NAMALWA (cell line): ENCODE measurements around the gene COQ6.
"Not testable (repeated sequence)": the region's sequence is repeated elsewhere in the genome, so short reads cannot be mapped to it uniquely, and the experiment has no call there.

Experiments used
- DNase-seq: peaks from one replicate; pipeline ENCODE4 v3.0.0-alpha.2; 2015; ENCODE audit warnings: low spot score

Gene COQ6

GRCh38 chr14:73988065-73988464, 38.0 kb downstream of the COQ6 start:
- no peak for DNase-seq

DNA sequence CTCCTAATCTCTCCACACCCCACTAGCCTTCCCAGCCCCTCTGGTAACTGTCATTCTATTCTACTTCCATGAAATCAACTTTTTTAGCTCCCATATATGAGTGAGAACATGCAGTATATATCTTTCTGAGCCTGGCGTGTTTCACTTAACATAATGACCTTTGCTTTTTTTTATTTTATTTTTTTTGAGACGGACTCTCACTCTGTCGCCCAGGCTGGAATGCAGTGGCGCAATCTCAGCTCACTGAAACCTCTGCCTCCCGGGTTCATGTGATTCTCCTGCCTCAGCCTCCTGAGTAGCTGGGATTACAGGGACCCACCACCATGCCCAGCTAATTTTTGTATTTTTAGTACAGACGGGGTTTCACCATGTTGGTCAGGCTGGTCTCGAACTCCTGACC, 38.6 kb downstream of the COQ6 start:
- not testable (repeated sequence) for DNase-seq

- DNase-seq = no peak
These were observed 41.0 kb downstream of the COQ6 start for GRCh38 chr14:73991092-73991491.

DNA sequence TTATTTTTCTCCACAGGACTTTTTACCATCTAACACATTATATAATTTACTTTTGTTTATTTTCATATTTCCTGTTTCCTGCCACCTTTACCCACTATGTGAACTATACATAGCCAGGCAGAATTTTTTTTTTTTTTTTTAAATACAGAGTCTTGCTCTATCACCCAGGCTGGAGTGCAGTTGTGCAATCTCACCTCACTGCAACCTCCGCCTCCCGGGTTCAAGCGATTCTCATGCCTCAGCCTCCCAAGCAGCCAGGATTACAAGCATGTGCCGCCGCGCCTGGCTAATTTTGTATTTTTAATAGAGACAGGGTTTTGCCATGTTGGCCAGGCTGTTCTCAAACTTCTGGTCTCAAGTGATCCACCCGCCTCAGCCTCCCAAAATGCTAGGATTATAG, 44.8 kb downstream of the COQ6 start:
- not testable (repeated sequence) for DNase-seq

GRCh38 chr14:73995977-73996378, 45.9 kb downstream of the COQ6 start:
- DNase-seq = no peak

- no peak for DNase-seq
These were observed 46.6 kb downstream of the COQ6 start for GRCh38 chr14:73996731-73997107.

- DNase-seq = no peak
These were observed 47.2 kb downstream of the COQ6 start for GRCh38 chr14:73997108-73997943.

DNA sequence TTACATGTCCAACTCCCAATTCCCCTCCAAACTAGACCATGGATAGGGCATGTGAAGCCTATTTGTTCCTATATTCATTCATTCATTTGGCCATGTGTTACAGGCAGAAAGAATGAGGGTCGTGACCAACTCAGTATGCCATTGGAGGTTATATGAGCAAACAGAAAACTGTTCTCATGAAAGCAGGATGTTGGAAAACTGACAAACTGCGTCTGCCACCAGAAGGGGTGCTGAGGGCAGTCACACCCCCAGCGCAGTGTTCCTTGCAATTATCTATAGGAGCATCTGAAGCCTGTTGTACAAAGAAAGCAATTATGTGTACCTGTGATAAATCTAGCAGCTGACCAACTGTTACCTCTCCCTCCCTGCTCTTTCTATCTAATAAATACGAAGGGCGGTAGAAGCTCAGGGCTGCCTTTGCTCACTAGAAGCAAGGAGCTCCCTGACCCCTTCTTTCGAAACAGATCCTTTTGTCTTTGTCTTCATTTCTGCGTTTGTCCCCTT, 47.9 kb downstream of the COQ6 start:
- no peak for DNase-seq

DNA sequence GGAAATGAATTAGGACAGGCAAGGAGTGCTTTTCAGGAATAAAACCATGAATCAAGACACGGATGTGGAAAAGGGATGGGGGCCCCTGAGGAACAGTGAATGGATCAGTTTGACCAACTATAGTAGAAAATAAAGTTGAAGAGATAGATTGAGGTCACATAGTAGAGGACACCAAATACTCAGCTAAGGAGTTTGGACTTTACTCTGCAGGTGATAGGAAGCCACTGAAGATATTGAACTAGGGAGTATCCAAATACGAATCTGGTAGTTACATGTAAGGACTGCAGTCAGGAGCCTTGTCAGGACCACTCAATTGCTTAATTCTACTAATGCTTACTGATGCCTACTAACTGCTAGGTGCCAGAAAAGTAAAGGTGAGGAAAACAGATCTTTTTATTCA, 48.6 kb downstream of the COQ6 start:
- DNase-seq = no peak

GRCh38 chr14:74005664-74006063, 55.6 kb downstream of the COQ6 start:
- DNase-seq = not testable (repeated sequence)

- DNase-seq = no peak
These were observed 58.9 kb downstream of the COQ6 start for GRCh38 chr14:74008843-74009499.
